Left lung (tissue), 10 donors: ENCODE results near the gene OSBPL5. TPM values are rescaled to one million over a fixed set of nuclear protein-coding genes. Genes with fewer than 3 reads are reported as not detected.
A peak's percentile ranks its signal among the peaks of the same experiment; 100 is the strongest.

ENCODE experiments used
- ATAC-seq: fragments of 200-7000 bp; cut with Tn5 transposase; one replicate; pipeline ENCODE4 v1.9.1; 2020; ENCODE audit warnings: moderate library complexity
- DNase-seq, 4 donors: peaks; one replicate each; pipeline ENCODE4 v3.0.0-alpha.2; 2013 to 2020
- H3K27ac ChIP-seq, 2 donors: fragments of 200-600 bp; sonication (generic) in 1 of 2; one replicate each; pipeline versions ENCODE4 v1.5.0 to v1.8.0; 2020 to 2021
- H3K27me3 ChIP-seq, 2 donors: fragments of 200-600 bp; sonication (generic) in 1 of 2; one replicate each; pipeline versions ENCODE4 v1.5.0 to v1.8.0; 2020 to 2021
- H3K36me3 ChIP-seq, 2 donors: fragments of 200-600 bp; sonication (generic) in 1 of 2; one replicate each; pipeline versions ENCODE4 v1.5.0 to v1.8.0; 2020 to 2021
- H3K4me1 ChIP-seq, 2 donors: fragments of 200-600 bp; one replicate each; pipeline ENCODE4 v1.8.0; 2021
- H3K4me3 ChIP-seq, 2 donors: fragments of 200-600 bp; sonication (generic) in 1 of 2; one replicate each; pipeline versions ENCODE4 v1.5.0 to v1.8.0; 2020 to 2021; ENCODE audit warnings: mild to moderate bottlenecking in 1 of 2
- H3K9me3 ChIP-seq, 2 donors: fragments of 200-600 bp; sonication (generic) in 1 of 2; one replicate each; pipeline versions ENCODE4 v1.5.0 to v1.8.0; 2020 to 2021
- intact Hi-C, 2 donors: fragments of 100-400 bp; cut with DNase I; formaldehyde crosslinking; loops; one replicate each; pipeline versions ENCODE4 v1.11.2 to v1.14.2; 2022
- polyA plus RNA-seq, 6 donors: library from polyadenylated mRNA; unstranded; fragments of 120-200 nt; gene quantifications; one replicate each; pipeline ENCODE4 v1.2.1, GENCODE V29; 2013; ENCODE audit not compliant: insufficient read length in 6 of 6
- total RNA-seq, 2 donors: library from RNA; stranded (reverse); fragmentation: NEBNext Ultra II Directional; extraction: Animal tissue kit (Norgen Biotek cat#: 25700); gene quantifications; one replicate each; pipeline ENCODE4 v1.2.1, GENCODE V29; 2021
- TF ChIP-seq, protein P1 (sequence below), 2 donors: fragments of 200-600 bp; sonication (generic) in 1 of 2; IDR thresholded peaks; one replicate each; pipeline versions ENCODE4 v1.5.0 to v1.8.0; 2021; ENCODE audit warnings: antibody characterized with exemption in 2 of 2
- donor health status: DM: no; HTN: yes; CAD: no.
- donor health status: DM: no; HTN: no; CAD: no.

OSBPL5 gene
- total and polyA plus RNA-seq, 8 donors, result 19.5 to 39.6 (median 30.4) TPM

DNA sequence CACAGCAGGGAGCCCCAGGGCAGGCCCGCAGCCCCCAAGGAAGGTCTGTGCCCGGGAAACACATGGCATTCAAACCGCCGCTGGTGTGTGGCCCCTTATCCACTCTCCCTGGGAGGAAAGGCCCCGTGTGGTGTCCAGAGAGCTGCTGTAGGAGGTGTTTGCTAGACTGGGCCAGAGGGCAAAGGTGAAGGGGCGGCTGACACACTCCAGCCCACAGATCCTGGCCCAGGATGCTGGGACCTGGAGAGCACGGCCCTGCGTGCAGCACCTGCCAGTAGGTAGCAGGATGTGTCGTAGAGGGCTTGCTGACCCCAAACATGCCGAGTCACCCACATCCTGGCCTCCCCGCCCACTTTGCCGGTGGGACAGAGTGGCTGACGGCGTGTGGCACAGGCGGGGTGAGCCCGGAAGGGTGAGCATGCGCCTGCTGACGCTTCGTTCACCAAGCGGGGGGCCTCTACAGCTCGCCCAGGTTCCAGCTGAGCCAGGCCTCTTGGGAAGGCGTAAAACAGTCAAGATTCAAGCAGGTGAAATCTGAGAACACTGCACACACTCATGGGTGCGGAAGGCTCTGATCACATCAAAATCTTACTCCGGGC lies 11.0 kb downstream of the OSBPL5 start:
- ATAC-seq (no peak), DNase-seq (peak in 2 of 4 donors; percentile 75 to 85)
- TF ChIP-seq, protein P1, sequence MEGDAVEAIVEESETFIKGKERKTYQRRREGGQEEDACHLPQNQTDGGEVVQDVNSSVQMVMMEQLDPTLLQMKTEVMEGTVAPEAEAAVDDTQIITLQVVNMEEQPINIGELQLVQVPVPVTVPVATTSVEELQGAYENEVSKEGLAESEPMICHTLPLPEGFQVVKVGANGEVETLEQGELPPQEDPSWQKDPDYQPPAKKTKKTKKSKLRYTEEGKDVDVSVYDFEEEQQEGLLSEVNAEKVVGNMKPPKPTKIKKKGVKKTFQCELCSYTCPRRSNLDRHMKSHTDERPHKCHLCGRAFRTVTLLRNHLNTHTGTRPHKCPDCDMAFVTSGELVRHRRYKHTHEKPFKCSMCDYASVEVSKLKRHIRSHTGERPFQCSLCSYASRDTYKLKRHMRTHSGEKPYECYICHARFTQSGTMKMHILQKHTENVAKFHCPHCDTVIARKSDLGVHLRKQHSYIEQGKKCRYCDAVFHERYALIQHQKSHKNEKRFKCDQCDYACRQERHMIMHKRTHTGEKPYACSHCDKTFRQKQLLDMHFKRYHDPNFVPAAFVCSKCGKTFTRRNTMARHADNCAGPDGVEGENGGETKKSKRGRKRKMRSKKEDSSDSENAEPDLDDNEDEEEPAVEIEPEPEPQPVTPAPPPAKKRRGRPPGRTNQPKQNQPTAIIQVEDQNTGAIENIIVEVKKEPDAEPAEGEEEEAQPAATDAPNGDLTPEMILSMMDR (IDR thresholded peaks at IDR 0.05), result no peak
- Histone ChIP-seq H3K4me3 (no peak overlapping the region), H3K27me3 (no peaks in the 10 kb centered on the region), H3K36me3 (no peaks in the 10 kb centered on the region), H3K9me3 (no peaks in the 10 kb centered on the region), H3K4me1 (peaks cover 21 to 65% of the 10 kb centered on the region in 2 donors), H3K27ac (peak overlapping the region; percentile 67 to 73)
- intact Hi-C loops, result no loop called here

DNA sequence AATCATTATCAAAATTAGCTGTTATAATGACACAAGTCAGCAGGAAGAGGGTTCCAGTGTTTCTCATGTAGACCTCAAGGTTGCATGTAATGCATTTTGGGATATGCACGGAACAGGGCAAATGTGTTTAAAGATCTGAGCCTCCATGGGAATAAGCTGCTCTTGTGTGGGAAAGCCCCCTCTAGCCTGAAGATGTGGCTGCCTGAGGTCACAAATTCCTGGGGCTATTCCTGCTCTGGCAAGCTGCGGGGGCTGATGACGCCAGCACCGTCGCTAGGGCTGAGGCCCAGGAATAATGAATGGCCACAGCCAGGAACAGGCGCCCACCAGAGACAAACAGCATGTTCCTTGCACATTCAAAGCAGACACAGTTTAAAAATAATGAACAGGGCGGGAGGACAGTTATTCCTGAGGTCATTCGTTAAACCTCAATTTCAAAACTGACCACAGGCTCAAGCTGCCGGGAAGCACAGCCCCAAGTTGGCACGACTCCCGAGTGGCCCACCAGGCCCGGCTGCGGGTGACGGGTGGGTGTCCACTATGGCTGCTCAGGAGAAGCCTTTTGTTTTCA lies 11.7 kb downstream of the OSBPL5 start:
- TF ChIP-seq, protein P1 (IDR thresholded peaks at IDR 0.05), result no peak
- Histone ChIP-seq H3K9me3 (no peaks in the 10 kb centered on the region), H3K4me1 (peaks cover 21 to 62% of the 10 kb centered on the region in 2 donors), H3K4me3 (no peak overlapping the region), H3K27ac (peak overlapping the region; percentile 67 to 73), H3K36me3 (no peaks in the 10 kb centered on the region), H3K27me3 (no peaks in the 10 kb centered on the region)
- ATAC-seq (peak; percentile 55), DNase-seq (peak in 2 of 4 donors; percentile 71 to 75)
- intact Hi-C loops, result no loop called here

DNA sequence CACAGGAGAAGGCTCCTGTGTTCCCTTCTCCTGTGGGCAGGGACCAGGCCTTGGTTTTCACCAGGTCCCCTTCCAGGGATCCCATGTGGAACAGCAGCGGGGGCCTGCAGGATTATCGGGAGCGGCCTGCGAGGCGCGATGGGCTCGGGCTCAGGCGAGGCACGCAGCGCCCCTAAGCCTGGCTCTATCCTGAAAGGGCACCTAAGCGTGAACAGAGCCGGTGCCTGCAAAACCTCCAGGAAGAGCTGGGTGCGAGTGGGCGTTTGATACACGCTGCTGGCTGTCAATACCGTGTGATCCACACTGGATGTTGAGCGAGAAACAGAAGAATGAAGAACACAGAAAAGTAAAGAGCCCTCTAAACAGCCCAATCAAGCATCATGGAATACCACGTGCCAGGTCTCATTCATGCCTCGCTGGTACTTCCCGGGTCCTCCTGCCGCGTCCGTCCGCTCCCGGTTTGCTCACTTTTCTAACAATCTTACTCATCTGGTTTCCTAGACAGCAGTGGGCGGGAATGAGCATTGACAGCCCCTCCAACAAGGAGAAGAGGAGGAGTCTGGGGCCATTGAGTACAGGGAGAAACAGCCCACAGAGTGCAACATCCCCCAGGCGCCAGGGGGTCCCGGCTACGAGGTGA lies 12.5 kb downstream of the OSBPL5 start:
- Histone ChIP-seq H3K36me3 (no peaks in the 10 kb centered on the region), H3K4me1 (peaks cover 21 to 54% of the 10 kb centered on the region in 2 donors), H3K4me3 (no peak overlapping the region), H3K27ac (peak overlapping the region; percentile 40 to 73), H3K27me3 (no peaks in the 10 kb centered on the region), H3K9me3 (no peaks in the 10 kb centered on the region)
- ATAC-seq (no peak), DNase-seq (peak in 1 of 4 donors; percentile 77)
- TF ChIP-seq, protein P1 (IDR thresholded peaks at IDR 0.05), result no peak
- intact Hi-C loops, result no loop called here

DNA sequence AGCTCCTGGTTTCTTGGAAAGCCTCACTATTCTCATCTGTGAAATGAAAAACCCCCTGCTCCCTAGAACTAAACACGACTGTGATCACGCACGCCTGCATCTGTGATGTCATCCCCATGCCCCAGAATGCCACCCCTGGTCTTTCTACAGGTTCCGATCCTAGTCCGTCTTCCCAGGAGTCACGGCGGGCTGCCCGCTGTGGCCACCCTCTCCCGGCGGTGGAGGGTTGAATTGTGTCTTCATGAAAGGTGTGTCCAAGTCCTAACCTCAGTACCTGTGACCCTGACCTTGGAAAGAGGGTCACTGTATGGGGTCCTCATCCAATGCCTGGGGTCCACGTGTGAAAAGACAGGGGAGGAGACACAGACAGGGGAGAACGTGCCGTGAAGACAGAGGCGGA lies 14.4 kb downstream of the OSBPL5 start:
- no peak overlapping the region for H3K4me3 ChIP-seq
- peaks cover 0 to 5% of the 10 kb centered on the region in 2 donors for H3K36me3 ChIP-seq
- intact Hi-C loops, result no loop called here
- H3K27me3 ChIP-seq, result no peaks in the 10 kb centered on the region
- peak in 1 of 4 donors; percentile 34 for DNase-seq
- H3K4me1 ChIP-seq, result peaks cover 16 to 35% of the 10 kb centered on the region in 2 donors
- no peak for ATAC-seq
- H3K9me3 ChIP-seq, result no peaks in the 10 kb centered on the region
- no peak overlapping the region for H3K27ac ChIP-seq
- TF ChIP-seq, protein P1 (IDR thresholded peaks at IDR 0.05), result no peak

DNA sequence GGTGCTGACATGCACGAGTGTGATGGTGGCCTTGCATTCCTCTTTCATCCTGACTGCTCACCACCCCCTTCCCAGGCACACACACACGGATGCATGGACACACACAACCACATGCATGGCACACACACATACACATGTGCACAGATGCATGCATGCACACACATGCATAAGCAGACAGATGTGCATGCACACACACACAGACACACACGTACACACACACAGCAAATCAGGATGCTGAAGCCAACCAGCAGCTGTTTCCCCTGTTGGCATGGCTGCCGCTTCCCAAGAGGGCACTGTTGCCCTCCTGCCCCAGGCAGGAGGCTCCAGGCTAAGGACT lies 15.3 kb downstream of the OSBPL5 start:
- DNase-seq (peak in 1 of 4 donors; percentile 33), ATAC-seq (no peak)
- Histone ChIP-seq H3K4me1 (peaks cover 14 to 28% of the 10 kb centered on the region in 2 donors), H3K36me3 (peaks cover 0 to 14% of the 10 kb centered on the region in 2 donors), H3K27ac (no peak overlapping the region), H3K4me3 (no peak overlapping the region), H3K9me3 (no peaks in the 10 kb centered on the region), H3K27me3 (no peaks in the 10 kb centered on the region)
- intact Hi-C loops, result no loop called here
- TF ChIP-seq, protein P1 (IDR thresholded peaks at IDR 0.05), result no peak
